CD4-positive, alpha-beta T cell treated with Interleukin-6 at 100 ng/mL for 8 hours (primary cell): ENCODE results near the gene KRTAP13-4.

ENCODE experiments used
- DNase-seq: peaks from one replicate; pipeline ENCODE4 v3.0.0-alpha.2; 2020; ENCODE audit warnings: mixed read lengths, low spot score

The KRTAP13-4 gene

GRCh38 chr21:30430170-30430655 lies at the start of gene KRTAP13-4:
KRTAP13-4 (plus strand) TSS chr21:30430220; CDS start chr21:30430276, 56 bp downstream.
- DNase-seq: no peak

GRCh38 chr21:30382201-30382600 lies 47.8 kb upstream of the KRTAP13-4 start:
- no peak for DNase-seq

- DNase-seq: no peak
Observed at GRCh38 chr21:30391492-30392025, 38.5 kb upstream of the KRTAP13-4 start.

GRCh38 chr21:30395731-30396130 lies 34.3 kb upstream of the KRTAP13-4 start, which contains the start of gene KRTAP13-1:
KRTAP13-1 (plus strand) TSS chr21:30396031; CDS start chr21:30396087, 56 bp downstream.
- DNase-seq: no peak

- DNase-seq: no peak
Observed at GRCh38 chr21:30408782-30409494, 21.1 kb upstream of the KRTAP13-4 start.

GRCh38 chr21:30415993-30416392 lies 14.0 kb upstream of the KRTAP13-4 start:
- no peak for DNase-seq

GRCh38 chr21:30425826-30426225 lies 4.2 kb upstream of the KRTAP13-4 start, which contains the start of gene KRTAP13-3:
KRTAP13-3 (minus strand) TSS chr21:30425926; CDS start chr21:30425912, 14 bp downstream.
- no peak for DNase-seq

GRCh38 chr21:30426731-30427130 lies 3.3 kb upstream of the KRTAP13-4 start:
- DNase-seq: no peak

- no peak for DNase-seq
Observed at GRCh38 chr21:30434033-30434631, 4.1 kb downstream of the KRTAP13-4 start.

- no peak for DNase-seq
Observed at GRCh38 chr21:30437010-30437565, 7.1 kb downstream of the KRTAP13-4 start.

GRCh38 chr21:30439975-30440374 lies 10.0 kb downstream of the KRTAP13-4 start, which contains the start of gene KRTAP15-1:
KRTAP15-1 (plus strand) TSS chr21:30440275; CDS start chr21:30440328, 53 bp downstream.
- DNase-seq: no peak

- no peak for DNase-seq
Observed at GRCh38 chr21:30443226-30443625, 13.2 kb downstream of the KRTAP13-4 start.

GRCh38 chr21:30444204-30444603 lies 14.2 kb downstream of the KRTAP13-4 start:
- DNase-seq: no peak

- DNase-seq: no peak
Observed at GRCh38 chr21:30447056-30447455, 17.0 kb downstream of the KRTAP13-4 start.

GRCh38 chr21:30448514-30448913 lies 18.5 kb downstream of the KRTAP13-4 start:
- no peak for DNase-seq

GRCh38 chr21:30463713-30464112 lies 33.7 kb downstream of the KRTAP13-4 start:
- DNase-seq: no peak

- DNase-seq: no peak
Observed at GRCh38 chr21:30468900-30469714, 39.1 kb downstream of the KRTAP13-4 start.

GRCh38 chr21:30478004-30478403 lies 48.0 kb downstream of the KRTAP13-4 start:
- no peak for DNase-seq

GRCh38 chr21:30479259-30479658 lies 49.2 kb downstream of the KRTAP13-4 start:
- DNase-seq: no peak

GRCh38 chr21:30480145-30480544 lies 50.1 kb downstream of the KRTAP13-4 start, which contains the start of gene KRTAP19-1:
KRTAP19-1 (minus strand) TSS chr21:30480367; CDS start chr21:30480317, 50 bp downstream.
- no peak for DNase-seq
